Gastroesophageal sphincter (tissue), 4 donors: ENCODE results near the gene AHSP. TPM values are rescaled to one million over a fixed set of nuclear protein-coding genes. Genes with fewer than 3 reads are reported as not detected.
"Not testable (repeated sequence)": the region's sequence is repeated elsewhere in the genome, so short reads cannot be mapped to it uniquely, and the experiment has no call there.

Experiments used
- ATAC-seq: fragments of 150-250 bp; one replicate; pipeline ENCODE4 v1.9.1; 2016; ENCODE audit warnings: mild to moderate bottlenecking, moderate library complexity
- H3K27ac ChIP-seq, 4 donors: fragments of 200-600 bp; sonication (generic) in 3 of 4; 1 replicate in 3 of 4; 2 replicates in 1 of 4; pipeline ENCODE4 v1.5.1; 2016 to 2019
- H3K27me3 ChIP-seq: fragments of 200-600 bp; sonication (generic); one replicate; pipeline ENCODE4 v1.5.1; 2019
- H3K36me3 ChIP-seq, 2 donors: fragments of 200-600 bp; sonication (generic); one replicate each; pipeline ENCODE4 v1.5.1; 2019; ENCODE audit warnings: control low read depth in 1 of 2
- H3K4me1 ChIP-seq, 3 donors: fragments of 200-600 bp; sonication (generic); 1 replicate in 2 of 3; 2 replicates in 1 of 3; pipeline ENCODE4 v1.5.1; 2016 to 2019; ENCODE audit warnings: control low read depth in 2 of 3
- H3K4me3 ChIP-seq, 2 donors: fragments of 200-600 bp; sonication (generic); one replicate each; pipeline ENCODE4 v1.5.1; 2019; ENCODE audit warnings: mild to moderate bottlenecking in 1 of 2, moderate library complexity in 1 of 2
- H3K9me3 ChIP-seq, 3 donors: fragments of 200-600 bp; sonication (generic); one replicate each; pipeline ENCODE4 v1.5.1; 2017 to 2019; ENCODE audit warnings: control low read depth in 2 of 3
- EP300 ChIP-seq: sonication (generic); formaldehyde crosslinking; IDR thresholded peaks from one replicate; pipeline ENCODE4 v1.6.1; 2017; ENCODE audit warnings: antibody characterized with exemption, mild to moderate bottlenecking
- POLR2A ChIP-seq, 2 donors: fragments of 450-650 bp; IDR thresholded peaks; one replicate each; pipeline ENCODE4 v1.6.1; 2017; ENCODE audit warnings: antibody characterized with exemption in 2 of 2, mild to moderate bottlenecking in 2 of 2, moderate library complexity in 1 of 2
- POLR2AphosphoS5 ChIP-seq: sonication (generic); formaldehyde crosslinking; IDR thresholded peaks from one replicate; pipeline ENCODE4 v1.6.1; 2017; ENCODE audit warnings: antibody characterized with exemption
- WGBS, 2 donors: methylation state at CpG; one replicate each; pipeline ENCODE4 v1.1.5; 2018; ENCODE audit warnings: low coverage in 1 of 2; 5-methylcytosine and 5-hydroxymethylcytosine counted together
- total RNA-seq, 4 donors: library from RNA; depleted of rRNA; stranded (reverse); fragments of >200 nt; gene quantifications; one replicate each; pipeline ENCODE4 v1.1.0, GENCODE V29; 2016
- TF ChIP-seq, protein P1 (sequence below), 4 experiments: fragments of 200-600 bp in 2 of 4; fragments of 450-650 bp in 2 of 4; sonication (generic) in 1 of 4; IDR thresholded peaks; one replicate each; pipeline ENCODE4 v1.5.1; 2017 to 2019; ENCODE audit warnings: antibody characterized with exemption in 4 of 4, mild to moderate bottlenecking in 2 of 4, moderate library complexity in 2 of 4

The AHSP gene
- total RNA-seq, 4 donors from 2014 or later, result not detected

DNA sequence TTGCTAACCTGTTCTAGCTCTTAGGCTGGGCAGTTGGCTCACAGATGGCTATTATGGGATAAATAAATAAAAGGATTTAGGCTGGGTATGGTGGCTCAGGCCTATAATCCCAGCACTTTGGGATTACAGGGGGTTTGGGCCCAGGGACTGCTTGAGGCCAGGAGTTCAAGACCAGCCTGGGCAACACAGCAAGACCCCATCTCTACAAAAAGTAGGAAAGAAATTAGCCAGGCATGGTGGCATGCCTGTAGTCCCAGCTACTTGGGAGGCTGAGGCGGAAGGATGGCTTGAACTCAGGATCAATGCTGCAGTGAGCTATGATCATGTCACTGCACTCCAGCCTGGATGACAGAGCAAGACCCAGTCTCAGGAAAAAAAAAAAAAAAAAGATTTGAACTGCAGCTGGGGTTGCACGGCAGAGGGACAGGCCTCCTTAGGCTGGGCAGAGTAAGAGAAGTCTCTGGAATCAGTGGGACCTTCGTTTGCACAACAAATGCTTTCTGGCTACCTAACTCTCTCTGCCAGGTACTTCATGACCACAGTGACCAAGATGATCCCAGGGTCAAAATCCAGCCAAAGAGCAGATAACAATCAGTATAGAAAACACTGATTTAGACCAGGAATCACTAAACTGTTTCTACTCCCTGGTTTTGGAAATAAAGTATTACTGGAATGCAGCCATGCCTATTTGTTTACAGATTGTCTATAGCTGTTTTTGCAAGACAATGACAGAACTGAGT lies 26.3 kb upstream of the AHSP start:
- WGBS, 2 donors, result 56 to 80% methylated on average over 1 to 3 of the region's 3 CpGs
- no peaks in the 10 kb centered on the region for H3K9me3 ChIP-seq
- H3K4me1 ChIP-seq, result peaks cover 0 to 29% (median under 1%) of the 10 kb centered on the region in 3 donors
- no peak for TF ChIP-seq POLR2A (IDR thresholded peaks at IDR 0.05)
- TF ChIP-seq EP300, result no peak
- no peak for TF ChIP-seq POLR2AphosphoS5
- TF ChIP-seq, protein P1, sequence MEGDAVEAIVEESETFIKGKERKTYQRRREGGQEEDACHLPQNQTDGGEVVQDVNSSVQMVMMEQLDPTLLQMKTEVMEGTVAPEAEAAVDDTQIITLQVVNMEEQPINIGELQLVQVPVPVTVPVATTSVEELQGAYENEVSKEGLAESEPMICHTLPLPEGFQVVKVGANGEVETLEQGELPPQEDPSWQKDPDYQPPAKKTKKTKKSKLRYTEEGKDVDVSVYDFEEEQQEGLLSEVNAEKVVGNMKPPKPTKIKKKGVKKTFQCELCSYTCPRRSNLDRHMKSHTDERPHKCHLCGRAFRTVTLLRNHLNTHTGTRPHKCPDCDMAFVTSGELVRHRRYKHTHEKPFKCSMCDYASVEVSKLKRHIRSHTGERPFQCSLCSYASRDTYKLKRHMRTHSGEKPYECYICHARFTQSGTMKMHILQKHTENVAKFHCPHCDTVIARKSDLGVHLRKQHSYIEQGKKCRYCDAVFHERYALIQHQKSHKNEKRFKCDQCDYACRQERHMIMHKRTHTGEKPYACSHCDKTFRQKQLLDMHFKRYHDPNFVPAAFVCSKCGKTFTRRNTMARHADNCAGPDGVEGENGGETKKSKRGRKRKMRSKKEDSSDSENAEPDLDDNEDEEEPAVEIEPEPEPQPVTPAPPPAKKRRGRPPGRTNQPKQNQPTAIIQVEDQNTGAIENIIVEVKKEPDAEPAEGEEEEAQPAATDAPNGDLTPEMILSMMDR (IDR thresholded peaks at IDR 0.05), result no peak
- peaks cover 0 to 61% of the 10 kb centered on the region in 2 donors for H3K36me3 ChIP-seq
- no peak overlapping the region for H3K27ac ChIP-seq
- H3K27me3 ChIP-seq, result no peaks in the 10 kb centered on the region
- H3K4me3 ChIP-seq, result no peak overlapping the region
- no peak for ATAC-seq

DNA sequence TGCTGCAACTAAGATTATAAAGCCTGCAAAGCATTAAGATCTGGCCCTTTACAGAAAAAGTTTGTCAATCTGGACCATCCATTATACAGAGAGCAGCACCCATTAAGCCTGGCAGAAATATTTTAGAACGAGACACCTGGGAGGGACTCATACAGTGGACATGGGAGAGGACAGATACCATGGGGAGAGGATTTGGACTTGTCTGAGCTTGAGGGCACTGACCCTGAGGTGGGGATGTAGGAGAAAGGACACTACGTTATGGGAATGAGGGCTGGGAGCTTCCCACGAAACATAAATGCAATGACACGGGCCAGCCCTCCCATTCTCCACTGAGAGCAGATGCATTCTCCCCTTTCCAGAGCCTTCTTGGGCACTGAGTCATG lies 25.7 kb upstream of the AHSP start:
- ATAC-seq, result no peak
- 73 to 86% methylated on average over 3 to 4 of the region's 4 CpGs for WGBS, 2 donors
- TF ChIP-seq, protein P1 (IDR thresholded peaks at IDR 0.05), result no peak
- TF ChIP-seq EP300, result no peak
- TF ChIP-seq POLR2A (IDR thresholded peaks at IDR 0.05), result no peak
- TF ChIP-seq POLR2AphosphoS5, result no peak
- Histone ChIP-seq H3K27ac (no peak overlapping the region), H3K36me3 (peaks cover 0 to 55% of the 10 kb centered on the region in 2 donors), H3K27me3 (no peaks in the 10 kb centered on the region), H3K4me1 (peaks cover 0 to 35% (median 6%) of the 10 kb centered on the region in 3 donors), H3K4me3 (no peak overlapping the region), H3K9me3 (no peaks in the 10 kb centered on the region)

DNA sequence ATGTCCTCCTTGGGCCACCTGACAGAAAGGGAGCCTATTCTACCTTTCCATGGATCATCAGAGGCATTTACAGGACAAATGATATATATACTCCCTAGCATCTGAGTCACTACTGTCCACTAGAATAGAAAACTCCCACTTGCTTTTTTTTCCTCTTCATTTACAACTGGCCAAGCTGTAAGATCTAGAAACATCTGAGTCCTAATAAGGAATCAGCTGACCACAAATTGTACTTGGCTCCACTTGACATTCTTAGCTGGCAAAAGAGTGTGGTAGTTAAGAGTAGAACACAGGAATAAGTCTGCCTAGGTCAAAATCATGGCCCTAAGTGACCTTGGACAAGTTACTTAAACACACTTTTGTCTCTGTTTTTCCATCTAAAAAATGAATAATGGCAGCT lies 24.7 kb upstream of the AHSP start:
- Histone ChIP-seq H3K36me3 (peaks cover 0 to 45% of the 10 kb centered on the region in 2 donors), H3K4me1 (peaks cover 4 to 43% (median 12%) of the 10 kb centered on the region in 3 donors), H3K27me3 (no peaks in the 10 kb centered on the region), H3K27ac (no peak overlapping the region), H3K4me3 (no peak overlapping the region), H3K9me3 (no peaks in the 10 kb centered on the region)
- TF ChIP-seq POLR2AphosphoS5, result no peak
- TF ChIP-seq POLR2A (IDR thresholded peaks at IDR 0.05), result no peak
- TF ChIP-seq, protein P1 (IDR thresholded peaks at IDR 0.05), result no peak
- TF ChIP-seq EP300, result no peak
- ATAC-seq, result no peak

DNA sequence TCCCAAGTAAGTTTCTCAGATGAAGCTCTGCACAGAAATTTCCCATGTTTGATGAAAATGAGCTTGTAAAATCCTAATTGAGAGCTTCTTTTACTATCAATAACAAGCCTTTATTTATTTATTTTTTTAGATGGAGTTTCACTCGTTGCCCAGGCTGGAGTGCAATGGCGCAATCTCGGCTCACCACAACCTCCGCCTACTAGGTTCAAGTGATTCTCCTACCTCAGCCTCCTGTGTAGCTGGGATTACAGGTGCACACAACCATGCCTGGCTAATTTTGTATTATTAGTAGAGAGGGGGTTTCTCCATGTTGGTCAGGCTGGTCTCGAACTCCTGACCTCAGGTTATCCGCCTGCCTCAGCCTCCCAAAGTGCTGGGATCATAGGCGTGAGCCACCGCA lies 24.1 kb upstream of the AHSP start:
- not testable (repeated sequence) for H3K27ac ChIP-seq, H3K27me3 ChIP-seq, H3K4me3 ChIP-seq, ATAC-seq, H3K9me3 ChIP-seq
- WGBS, 2 donors, result 89 to 91% methylated on average over 6 to 7 of the region's 8 CpGs
- Histone ChIP-seq H3K4me1 (peaks cover 4 to 43% (median 12%) of the 10 kb centered on the region in 3 donors), H3K36me3 (peaks cover 0 to 39% of the 10 kb centered on the region in 2 donors)

DNA sequence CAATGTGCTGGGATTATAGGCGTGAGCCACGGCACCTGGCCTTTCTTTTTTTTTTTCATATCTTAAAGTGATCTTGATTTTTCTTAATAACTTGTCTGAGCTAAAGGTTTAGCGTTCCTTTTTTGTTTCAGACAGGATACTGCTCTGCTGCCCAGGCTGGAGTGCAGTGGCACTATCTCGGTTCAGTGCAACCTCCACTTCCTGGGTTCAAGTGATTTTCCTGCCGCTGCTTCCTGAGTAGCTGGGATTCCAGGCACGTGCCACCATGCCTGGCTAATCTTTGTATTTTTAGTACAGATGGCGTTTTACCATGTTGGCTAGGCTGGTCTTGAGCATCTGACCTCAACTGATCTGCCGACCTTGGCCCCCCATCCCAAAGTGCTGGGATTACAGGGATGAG lies 23.5 kb upstream of the AHSP start:
- WGBS, 2 donors, result 42 to 48% methylated on average over 3 to 6 of the region's 8 CpGs
- H3K27ac ChIP-seq, result no peak overlapping the region
- ATAC-seq, result no peak

More for the DNA sequence above, 23.5 kb upstream of the AHSP start:
- no peaks in the 10 kb centered on the region for H3K9me3 ChIP-seq
- no peaks in the 10 kb centered on the region for H3K27me3 ChIP-seq
- H3K4me1 ChIP-seq, result peaks cover 4 to 48% (median 14%) of the 10 kb centered on the region in 3 donors
- peaks cover 0 to 33% of the 10 kb centered on the region in 2 donors for H3K36me3 ChIP-seq
- no peak for TF ChIP-seq EP300
- TF ChIP-seq POLR2A (IDR thresholded peaks at IDR 0.05), result no peak
- TF ChIP-seq, protein P1 (IDR thresholded peaks at IDR 0.05), result no peak
- TF ChIP-seq POLR2AphosphoS5, result no peak
- no peak overlapping the region for H3K4me3 ChIP-seq
